Upper lobe of left lung (tissue), 4 donors: ENCODE results near the gene ZC3H7A.

Source experiments
- CTCF ChIP-seq, 6 experiments: fragments of 450-650 bp in 4 of 6; fragments of 200-600 bp in 2 of 6; sonication (generic) in 2 of 6; IDR thresholded peaks; one replicate each; pipeline ENCODE4 v1.5.1; 2016 to 2019; ENCODE audit warnings: antibody characterized with exemption in 6 of 6
- EP300 ChIP-seq, 4 donors: sonication (generic); formaldehyde crosslinking; IDR thresholded peaks; one replicate each; pipeline ENCODE4 v1.5.1; 2017; ENCODE audit warnings: antibody characterized with exemption in 4 of 4, control low read depth in 2 of 4
- POLR2A ChIP-seq, 4 donors: fragments of 450-650 bp; IDR thresholded peaks; one replicate each; pipeline ENCODE4 v1.5.1; 2016 to 2017; ENCODE audit warnings: antibody characterized with exemption in 4 of 4, mild to moderate bottlenecking in 2 of 4
- POLR2AphosphoS5 ChIP-seq, 2 donors: sonication (generic); formaldehyde crosslinking; IDR thresholded peaks; one replicate each; pipeline ENCODE4 v1.5.1; 2017; ENCODE audit warnings: antibody characterized with exemption in 2 of 2

- TF ChIP-seq CTCF (IDR thresholded peaks at IDR 0.05) (no peak), EP300 (IDR thresholded peaks at IDR 0.05) (no peak), POLR2AphosphoS5 (IDR thresholded peaks at IDR 0.05) (no peak), POLR2A (IDR thresholded peaks at IDR 0.05) (no peak)
Observed at GRCh38 chr16:11774065-11774626, 22.9 kb downstream of the ZC3H7A start.
